Gastroesophageal sphincter (tissue), 3 donors: ENCODE data around the gene BASP1.

ENCODE experiments used
- CTCF ChIP-seq, 4 experiments: fragments of 200-600 bp in 2 of 4; fragments of 450-650 bp in 2 of 4; sonication (generic) in 1 of 4; IDR thresholded peaks; one replicate each; pipeline ENCODE4 v1.5.1; 2017 to 2019; ENCODE audit warnings: antibody characterized with exemption in 4 of 4, mild to moderate bottlenecking in 2 of 4, moderate library complexity in 2 of 4
- EP300 ChIP-seq: sonication (generic); formaldehyde crosslinking; IDR thresholded peaks from one replicate; pipeline ENCODE4 v1.6.1; 2017; ENCODE audit warnings: antibody characterized with exemption, mild to moderate bottlenecking
- POLR2AphosphoS5 ChIP-seq: sonication (generic); formaldehyde crosslinking; IDR thresholded peaks from one replicate; pipeline ENCODE4 v1.6.1; 2017; ENCODE audit warnings: antibody characterized with exemption

- TF ChIP-seq CTCF (IDR thresholded peaks at IDR 0.05) (no peak), EP300 (no peak), POLR2AphosphoS5 (no peak)
These were observed 1.6 kb downstream of the BASP1 start for GRCh38 chr5:17219006-17219422.
